Common myeloid progenitor, CD34-positive (primary cell): ENCODE results near the gene DNHD1.

Experiments used
- CTCF ChIA-PET: fragments of 350-600 bp; sonication (Branson Sonifier 250); formaldehyde crosslinking; loops from one replicate; lab custom pipeline; 2021; ENCODE audit warnings: antibody characterized with exemption; lab: Charles Lee
- POLR2A ChIA-PET: fragments of 350-600 bp; sonication (Branson Sonifier 250); formaldehyde crosslinking; loops from one replicate; lab custom pipeline; 2021; ENCODE audit warnings: antibody characterized with exemption; lab: Charles Lee
- DNase-seq, 3 donors: peaks; one replicate each; pipeline versions ENCODE4 v3.0.0 to v3.0.0-alpha.2; 2013
- H3K27ac ChIP-seq, 2 experiments: 1 replicate in 1 of 2; 2 replicates in 1 of 2; pipeline ENCODE4 v1.7.0; 2013; ENCODE audit warnings: inconsistent platforms in 2 of 2, low read length in 2 of 2, mild to moderate bottlenecking in 2 of 2, low read depth in 1 of 2, moderate library complexity in 1 of 2; ENCODE audit not compliant: severe bottlenecking in 2 of 2, insufficient read depth in 1 of 2, poor library complexity in 1 of 2
- H3K27me3 ChIP-seq, 5 experiments: replicated peaks in 2 of 5; 1 replicate in 3 of 5; 2 replicates in 2 of 5; pipeline versions ENCODE4 v1.6.1 to v1.7.0; 2013; ENCODE audit warnings: low read length in 4 of 5, mild to moderate bottlenecking in 2 of 5, moderate library complexity in 2 of 5, inconsistent platforms in 1 of 5; ENCODE audit not compliant: insufficient read depth in 5 of 5, control insufficient read depth in 4 of 5
- H3K36me3 ChIP-seq, 4 experiments: 1 replicate in 2 of 4; 2 replicates in 2 of 4; pipeline versions ENCODE4 v1.6.1 to v1.7.0; 2013; ENCODE audit warnings: low read length in 3 of 4, control low read depth in 1 of 4, mild to moderate bottlenecking in 1 of 4; ENCODE audit not compliant: control insufficient read depth in 4 of 4, insufficient read depth in 4 of 4
- H3K4me1 ChIP-seq, 4 experiments: 1 replicate in 3 of 4; 2 replicates in 1 of 4; pipeline versions ENCODE4 v1.6.1 to v1.7.1; 2013; ENCODE audit warnings: low read length in 3 of 4, mild to moderate bottlenecking in 3 of 4, control low read depth in 1 of 4, inconsistent platforms in 1 of 4, moderate library complexity in 1 of 4; ENCODE audit not compliant: control insufficient read depth in 4 of 4, insufficient read depth in 4 of 4; ENCODE audit errors: control extremely low read depth in 1 of 4
- H3K4me3 ChIP-seq, 7 experiments: 1 replicate in 4 of 7; 2 replicates in 3 of 7; pipeline versions ENCODE4 v1.5.1 to v1.7.0; 2013; ENCODE audit warnings: mild to moderate bottlenecking in 7 of 7, low read length in 6 of 7, moderate library complexity in 6 of 7, inconsistent platforms in 2 of 7, low read depth in 2 of 7, control low read depth in 1 of 7; ENCODE audit not compliant: insufficient read depth in 4 of 7, control insufficient read depth in 1 of 7; ENCODE audit errors: extremely low read depth in 1 of 7
- H3K9me3 ChIP-seq, 5 experiments: 1 replicate in 4 of 5; 2 replicates in 1 of 5; pipeline versions ENCODE4 v1.6.1 to v1.7.1; 2013; ENCODE audit warnings: low read length in 4 of 5, mild to moderate bottlenecking in 2 of 5, inconsistent platforms in 1 of 5, low read depth in 1 of 5, moderate library complexity in 1 of 5; ENCODE audit not compliant: control insufficient read depth in 4 of 5, insufficient read depth in 2 of 5; ENCODE audit errors: control extremely low read depth in 1 of 5
- whole genome bisulfite sequencing: methylation state at CpG from one replicate; pipeline ENCODE4 v1.1.5; 2013; ENCODE audit not compliant: insufficient coverage; 5-methylcytosine and 5-hydroxymethylcytosine counted together

The DNHD1 gene

GRCh38 chr11:6457581-6458320, 39.3 kb upstream of the DNHD1 start:
- Histone ChIP-seq H3K4me3 (no peak overlapping the region), H3K27me3 (no peaks in the 10 kb centered on the region), H3K4me1 (no peaks in the 10 kb centered on the region), H3K36me3 (peaks cover 2 to 41% (median 20%) of the 10 kb centered on the region in 4 experiments), H3K27ac (no peak overlapping the region), H3K9me3 (no peaks in the 10 kb centered on the region)
- 96% methylated on average over 25 of the region's 26 CpGs for WGBS
- CTCF ChIA-PET: interaction anchor here (1.2 kb wide), 1 partner anchor 79 kb away, joined by 3 read pairs; no protein-coding TSS in a partner anchor
- POLR2A ChIA-PET: no interaction called here
- DNase-seq: no peak

GRCh38 chr11:6458352-6459098, 38.6 kb upstream of the DNHD1 start:
- Histone ChIP-seq H3K4me3 (no peak overlapping the region), H3K4me1 (no peaks in the 10 kb centered on the region), H3K27me3 (no peaks in the 10 kb centered on the region), H3K27ac (no peak overlapping the region), H3K9me3 (no peaks in the 10 kb centered on the region), H3K36me3 (peaks cover 2 to 40% (median 20%) of the 10 kb centered on the region in 4 experiments)
- CTCF ChIA-PET: no interaction called here
- POLR2A ChIA-PET: no interaction called here
- DNase-seq: no peak
- WGBS: 92% methylated on average over 2 of the region's 2 CpGs

GRCh38 chr11:6459099-6459450, 38.0 kb upstream of the DNHD1 start:
- Histone ChIP-seq H3K36me3 (peaks cover 2 to 43% (median 22%) of the 10 kb centered on the region in 4 experiments), H3K27ac (no peak overlapping the region), H3K4me1 (no peaks in the 10 kb centered on the region), H3K9me3 (no peaks in the 10 kb centered on the region), H3K4me3 (no peak overlapping the region), H3K27me3 (no peaks in the 10 kb centered on the region)
- 100% methylated on average over 1 of the region's 1 CpG for WGBS
- ChIA-PET POLR2A (no interaction called here), CTCF (no interaction called here)
- DNase-seq: no peak

- ChIA-PET POLR2A (interaction anchor here (1.4 to 1.5 kb wide), 2 partner anchors 13 to 81 kb away, joined by 4 to 5 read pairs; partner anchors contain the start of genes ARFIP2 and TIMM10B), CTCF (interaction anchor here (0.6 to 1.8 kb wide), 4 partner anchors 14 to 90 kb away, joined by 3 to 5 read pairs (median 4); no protein-coding TSS in a partner anchor)
- peak overlapping the region in 3 of 7 experiments; percentile 2 to 43 (median 30) for H3K4me3 ChIP-seq
- peaks cover 10 to 37% (median 27%) of the 10 kb centered on the region in 4 experiments for H3K4me1 ChIP-seq
- no peaks in the 10 kb centered on the region for H3K27me3 ChIP-seq
- 23% methylated on average over 5 of the region's 6 CpGs for WGBS
- H3K36me3 ChIP-seq: peaks cover 0 to 11% (median 0%) of the 10 kb centered on the region in 4 experiments
- H3K27ac ChIP-seq: no peak overlapping the region
- peak; percentile 88 to 94 (median 91) for DNase-seq
- H3K9me3 ChIP-seq: no peaks in the 10 kb centered on the region
These were observed 28.2 kb upstream of the DNHD1 start for GRCh38 chr11:6468712-6469495.

GRCh38 chr11:6469599-6469998, 27.5 kb upstream of the DNHD1 start:
- H3K4me3 ChIP-seq: peak overlapping the region in 3 of 7 experiments; percentile 2 to 43 (median 30)
- no peak overlapping the region for H3K27ac ChIP-seq
- 100% methylated on average over 1 of the region's 1 CpG for WGBS
- peaks cover 10 to 43% (median 32%) of the 10 kb centered on the region in 4 experiments for H3K4me1 ChIP-seq
- H3K36me3 ChIP-seq: peaks cover 0 to 5% (median 0%) of the 10 kb centered on the region in 4 experiments
- POLR2A ChIA-PET: interaction anchor here (1.4 to 1.5 kb wide), 2 partner anchors 12 to 81 kb away, joined by 4 to 5 read pairs; partner anchors contain the start of genes ARFIP2 and TIMM10B
- no peaks in the 10 kb centered on the region for H3K9me3 ChIP-seq
- no peak for DNase-seq
- H3K27me3 ChIP-seq: no peaks in the 10 kb centered on the region
- CTCF ChIA-PET: interaction anchor here (0.6 to 1.8 kb wide), 3 partner anchors 23 to 91 kb away, joined by 3 to 5 read pairs (median 3); no protein-coding TSS in a partner anchor

- CTCF ChIA-PET: interaction anchor here (1.7 to 4.0 kb wide), 3 partner anchors 30 to 94 kb away, joined by 3 to 13 read pairs (median 9); no protein-coding TSS in a partner anchor
- Histone ChIP-seq H3K36me3 (peaks cover 4 to 16% (median 12%) of the 10 kb centered on the region in 4 experiments), H3K9me3 (no peaks in the 10 kb centered on the region), H3K27ac (no peak overlapping the region), H3K4me1 (peaks cover 10 to 43% (median 32%) of the 10 kb centered on the region in 4 experiments), H3K4me3 (peak overlapping the region in 6 of 7 experiments; percentile 9 to 91 (median 34)), H3K27me3 (no peaks in the 10 kb centered on the region)
- no CpG with 5 or more reads among the region's 1 CpG for WGBS
- DNase-seq: no peak
- POLR2A ChIA-PET: no interaction called here
These were observed 24.1 kb upstream of the DNHD1 start for GRCh38 chr11:6472934-6473333.
